ENCODE measurements around the gene GBGT1. TPM values are rescaled to one million over a fixed set of nuclear protein-coding genes. Genes with fewer than 3 reads are reported as not detected.

GBGT1 gene
- total and polyA plus RNA-seq, 2 donors (not counting 1 experiment from before 2014, with no cell fraction given), result 19.6 to 52.7 TPM

DNA sequence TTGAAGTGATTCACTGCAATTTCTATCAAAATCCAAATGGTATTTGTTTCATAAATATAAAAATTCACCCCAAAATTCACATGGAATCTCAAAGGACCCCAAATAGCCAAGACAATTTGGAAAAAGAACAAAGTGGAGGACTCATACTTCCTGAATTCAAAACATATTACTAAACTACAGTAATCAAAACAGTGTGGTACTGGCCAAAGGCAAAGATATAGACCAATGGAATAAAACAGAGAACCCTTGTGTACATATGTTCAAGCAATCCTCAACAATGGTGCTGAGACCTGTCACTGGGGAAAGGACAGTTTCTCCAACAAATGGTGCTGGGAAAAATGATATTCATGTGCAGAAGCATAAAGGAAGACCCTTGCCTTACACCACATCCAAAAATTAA is 31.3 kb upstream of the GBGT1 start:
- no peak overlapping the region for H3K9ac ChIP-seq (ENCODE audit: low read length)
- DNase-seq (no peak), ATAC-seq (ENCODE audit: low read depth) (no peak)
- H3K9me3 ChIP-seq (ENCODE audit: control extremely low read depth in 1 of 3, control insufficient read depth in 2 of 3, insufficient read depth in 1 of 3, low read length in 2 of 3), result peaks cover 0 to 10% (median 0%) of the 10 kb centered on the region in 3 donors
- H3K4me3 Mint-ChIP-seq, result no peak overlapping the region
- H3K79me2 ChIP-seq (ENCODE audit: control insufficient read depth, insufficient read depth, low read length), result no peaks in the 10 kb centered on the region
- peaks cover 0 to 4% (median 0%) of the 10 kb centered on the region in 4 experiments for H3K27me3 ChIP-seq (replicated peaks in 1 of 4; ENCODE audit: control extremely low read depth in 1 of 4, control insufficient read depth in 3 of 4, insufficient read depth in 4 of 4, low read length in 3 of 4)
- no peaks in the 10 kb centered on the region for H3K9me3 Mint-ChIP-seq (ENCODE audit: insufficient read depth)
- ChIA-PET POLR2A (no interaction called here), CTCF (interaction anchor here (0.7 kb wide), 1 partner anchor 9 kb away, joined by 3 read pairs; no protein-coding TSS in a partner anchor)
- no peak overlapping the region for H2AFZ ChIP-seq (ENCODE audit: insufficient read depth, low read depth, low read length, poor library complexity, severe bottlenecking)
- TF ChIP-seq, protein P1, sequence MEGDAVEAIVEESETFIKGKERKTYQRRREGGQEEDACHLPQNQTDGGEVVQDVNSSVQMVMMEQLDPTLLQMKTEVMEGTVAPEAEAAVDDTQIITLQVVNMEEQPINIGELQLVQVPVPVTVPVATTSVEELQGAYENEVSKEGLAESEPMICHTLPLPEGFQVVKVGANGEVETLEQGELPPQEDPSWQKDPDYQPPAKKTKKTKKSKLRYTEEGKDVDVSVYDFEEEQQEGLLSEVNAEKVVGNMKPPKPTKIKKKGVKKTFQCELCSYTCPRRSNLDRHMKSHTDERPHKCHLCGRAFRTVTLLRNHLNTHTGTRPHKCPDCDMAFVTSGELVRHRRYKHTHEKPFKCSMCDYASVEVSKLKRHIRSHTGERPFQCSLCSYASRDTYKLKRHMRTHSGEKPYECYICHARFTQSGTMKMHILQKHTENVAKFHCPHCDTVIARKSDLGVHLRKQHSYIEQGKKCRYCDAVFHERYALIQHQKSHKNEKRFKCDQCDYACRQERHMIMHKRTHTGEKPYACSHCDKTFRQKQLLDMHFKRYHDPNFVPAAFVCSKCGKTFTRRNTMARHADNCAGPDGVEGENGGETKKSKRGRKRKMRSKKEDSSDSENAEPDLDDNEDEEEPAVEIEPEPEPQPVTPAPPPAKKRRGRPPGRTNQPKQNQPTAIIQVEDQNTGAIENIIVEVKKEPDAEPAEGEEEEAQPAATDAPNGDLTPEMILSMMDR (IDR thresholded peaks at IDR 0.05), result no peak
- no peak for TF ChIP-seq EZH2 (IDR thresholded peaks at IDR 0.05; ENCODE audit: borderline replicate concordance, insufficient read depth, low read depth, low read length, poor library complexity, severe bottlenecking)
- peaks cover 28% of the 10 kb centered on the region for H3K27me3 Mint-ChIP-seq
- H3K4me2 ChIP-seq (replicated peaks; ENCODE audit: low read depth, low read length, poor library complexity, severe bottlenecking), result no peak overlapping the region
- H3K27ac ChIP-seq (ENCODE audit: low read length in 2 of 2), result no peak overlapping the region
- H3K27ac Mint-ChIP-seq, result no peak overlapping the region
- peaks cover under 1% of the 10 kb centered on the region for H3K4me1 Mint-ChIP-seq
- H3K4me3 ChIP-seq (ENCODE audit: control extremely low read depth in 1 of 5, extremely low read depth in 1 of 5, insufficient read depth in 1 of 5, low read depth in 2 of 5, low read length in 4 of 5), result no peak overlapping the region
- H3K36me3 ChIP-seq (replicated peaks in 1 of 2; ENCODE audit: control extremely low read depth in 1 of 2, control insufficient read depth in 1 of 2, extremely low read depth in 1 of 2, insufficient read depth in 2 of 2, low read length in 1 of 2), result no peaks in the 10 kb centered on the region
- H4K20me1 ChIP-seq (ENCODE audit: control insufficient read depth, insufficient read depth, low read length, poor library complexity, severe bottlenecking), result no peaks in the 10 kb centered on the region
- no peaks in the 10 kb centered on the region for H3K4me1 ChIP-seq (ENCODE audit: control insufficient read depth in 2 of 2, insufficient read depth in 2 of 2, low read length in 2 of 2)
- intact Hi-C loops (cut with micrococcal nuclease), result no loop called here

DNA sequence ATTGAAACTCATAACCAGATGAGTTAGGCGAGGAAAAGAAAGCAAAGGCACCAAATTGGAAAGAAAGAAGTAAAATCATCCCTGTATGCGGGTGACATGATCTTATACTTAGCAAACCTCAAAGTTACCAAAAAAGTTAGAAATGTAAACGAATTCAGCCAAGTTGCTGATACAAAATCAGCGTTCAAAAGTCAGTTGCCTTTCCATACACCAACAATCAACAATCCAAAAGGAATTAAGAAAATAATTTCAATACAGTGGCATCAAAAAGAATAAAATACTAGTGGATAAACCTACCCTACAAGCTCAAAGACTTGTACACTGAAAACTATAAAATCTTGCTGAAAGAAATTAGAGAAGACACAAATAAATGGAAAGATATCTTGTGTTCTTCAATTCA is 30.9 kb upstream of the GBGT1 start:
- Histone ChIP-seq H3K27ac (ENCODE audit: low read length in 2 of 2) (no peak overlapping the region), H3K36me3 (replicated peaks in 1 of 2; ENCODE audit: control extremely low read depth in 1 of 2, control insufficient read depth in 1 of 2, extremely low read depth in 1 of 2, insufficient read depth in 2 of 2, low read length in 1 of 2) (no peaks in the 10 kb centered on the region), H3K4me3 (ENCODE audit: control extremely low read depth in 1 of 5, extremely low read depth in 1 of 5, insufficient read depth in 1 of 5, low read depth in 2 of 5, low read length in 4 of 5) (no peak overlapping the region), H3K27me3 (replicated peaks in 1 of 4; ENCODE audit: control extremely low read depth in 1 of 4, control insufficient read depth in 3 of 4, insufficient read depth in 4 of 4, low read length in 3 of 4) (peaks cover 0 to 4% (median 0%) of the 10 kb centered on the region in 4 experiments), H3K9me3 (ENCODE audit: control extremely low read depth in 1 of 3, control insufficient read depth in 2 of 3, insufficient read depth in 1 of 3, low read length in 2 of 3) (peaks cover 0 to 5% (median 0%) of the 10 kb centered on the region in 3 donors), H3K4me1 (ENCODE audit: control insufficient read depth in 2 of 2, insufficient read depth in 2 of 2, low read length in 2 of 2) (no peaks in the 10 kb centered on the region), H3K79me2 (ENCODE audit: control insufficient read depth, insufficient read depth, low read length) (no peaks in the 10 kb centered on the region), H2AFZ (ENCODE audit: insufficient read depth, low read depth, low read length, poor library complexity, severe bottlenecking) (no peak overlapping the region), H3K4me2 (replicated peaks; ENCODE audit: low read depth, low read length, poor library complexity, severe bottlenecking) (no peak overlapping the region), H4K20me1 (ENCODE audit: control insufficient read depth, insufficient read depth, low read length, poor library complexity, severe bottlenecking) (no peaks in the 10 kb centered on the region), H3K9ac (ENCODE audit: low read length) (no peak overlapping the region)
- Mint-ChIP-seq H3K27ac (no peak overlapping the region), H3K4me1 (no peaks in the 10 kb centered on the region), H3K9me3 (ENCODE audit: insufficient read depth) (no peaks in the 10 kb centered on the region), H3K27me3 (peaks cover 28% of the 10 kb centered on the region), H3K4me3 (no peak overlapping the region)
- ATAC-seq (ENCODE audit: low read depth) (no peak), DNase-seq (no peak)
- 80% methylated on average over 1 of the region's 4 CpGs for WGBS (ENCODE audit: insufficient coverage)
- TF ChIP-seq EZH2 (IDR thresholded peaks at IDR 0.05; ENCODE audit: borderline replicate concordance, insufficient read depth, low read depth, low read length, poor library complexity, severe bottlenecking), result no peak
- TF ChIP-seq, protein P1 (IDR thresholded peaks at IDR 0.05), result no peak
- CTCF ChIA-PET, result interaction anchor here (0.7 kb wide), 1 partner anchor 9 kb away, joined by 3 read pairs; no protein-coding TSS in a partner anchor
- intact Hi-C loops (cut with micrococcal nuclease), result no loop called here
- POLR2A ChIA-PET, result no interaction called here

Measured in B cell (primary cell).